BE2C (cell line): ENCODE data around the gene PPP6R1.

Experiments used
- DNase-seq: peaks from one replicate; pipeline ENCODE4 v3.0.0-alpha.2; 2020
- H3K27me3 ChIP-seq: fragments of 250-450 bp; sonication (Bioruptor Pico); 2 replicates; pipeline ENCODE4 v1.5.1; 2020; ENCODE audit warnings: mild to moderate bottlenecking
- H3K36me3 ChIP-seq: fragments of 250-450 bp; sonication (Bioruptor Pico); 2 replicates; pipeline ENCODE4 v1.5.1; 2020; ENCODE audit warnings: mild to moderate bottlenecking
- H3K4me1 ChIP-seq: fragments of 250-450 bp; sonication (Bioruptor Pico); 2 replicates; pipeline ENCODE4 v1.5.1; 2020
- H3K4me3 ChIP-seq: 2 replicates; pipeline ENCODE4 v1.5.1; 2011; ENCODE audit warnings: low read depth, low read length
- H3K9me3 ChIP-seq: fragments of 250-450 bp; sonication (Bioruptor Pico); 2 replicates; pipeline ENCODE4 v1.5.1; 2020
- CTCF ChIP-seq: IDR thresholded peaks from 2 replicates; pipeline ENCODE4 v1.5.1; 2012; ENCODE audit warnings: mild to moderate bottlenecking, low read depth, low read length

The PPP6R1 gene

GRCh38 chr19:55304980-55305379, 46.2 kb upstream of the PPP6R1 start:
- no peak for TF ChIP-seq CTCF

GRCh38 chr19:55304279-55304978, 45.6 kb upstream of the PPP6R1 start:
- peaks cover 39% of the 10 kb centered on the region for H3K36me3 ChIP-seq
- no peak for TF ChIP-seq CTCF

More at GRCh38 chr19:55304980-55305379, 46.2 kb upstream of the PPP6R1 start:
- DNase-seq: no peak
- H3K4me1 ChIP-seq: no peaks in the 10 kb centered on the region; the same call in 1 of the 2 replicates
- H3K4me3 ChIP-seq: no peak overlapping the region
- H3K9me3 ChIP-seq: no peaks in the 10 kb centered on the region
- H3K27me3 ChIP-seq: no peaks in the 10 kb centered on the region
- peaks cover 39% of the 10 kb centered on the region for H3K36me3 ChIP-seq

GRCh38 chr19:55303477-55303876, 44.7 kb upstream of the PPP6R1 start:
- Histone ChIP-seq H3K36me3 (peaks cover 33% of the 10 kb centered on the region), H3K27me3 (no peaks in the 10 kb centered on the region), H3K9me3 (no peaks in the 10 kb centered on the region), H3K4me1 (no peaks in the 10 kb centered on the region; the same call in 1 of the 2 replicates), H3K4me3 (no peak overlapping the region)
- TF ChIP-seq CTCF: no peak
- DNase-seq: no peak

More at GRCh38 chr19:55304279-55304978, 45.6 kb upstream of the PPP6R1 start:
- Histone ChIP-seq H3K27me3 (no peaks in the 10 kb centered on the region), H3K9me3 (no peaks in the 10 kb centered on the region), H3K4me3 (no peak overlapping the region), H3K4me1 (no peaks in the 10 kb centered on the region; the same call in 1 of the 2 replicates)
- DNase-seq: peak; percentile 74

GRCh38 chr19:55302318-55302703, 43.5 kb upstream of the PPP6R1 start:
- no peaks in the 10 kb centered on the region for H3K9me3 ChIP-seq
- H3K36me3 ChIP-seq: peaks cover 33% of the 10 kb centered on the region
- no peak for TF ChIP-seq CTCF
- H3K4me3 ChIP-seq: peak overlapping the region; percentile 54
- no peak for DNase-seq
- no peaks in the 10 kb centered on the region; the same call in 1 of the 2 replicates for H3K4me1 ChIP-seq
- H3K27me3 ChIP-seq: no peaks in the 10 kb centered on the region

GRCh38 chr19:55301459-55302317, 42.9 kb upstream of the PPP6R1 start:
- H3K4me3 ChIP-seq: peak overlapping the region; percentile 54
- no peaks in the 10 kb centered on the region for H3K9me3 ChIP-seq
- no peaks in the 10 kb centered on the region; the same call in 1 of the 2 replicates for H3K4me1 ChIP-seq
- H3K27me3 ChIP-seq: no peaks in the 10 kb centered on the region
- peaks cover 32% of the 10 kb centered on the region for H3K36me3 ChIP-seq
- peak; percentile 84 for TF ChIP-seq CTCF
- peak; percentile 93 for DNase-seq
